HK-2 (cell line): Measurements from ENCODE around the gene CIBAR2.

Source experiments
- DNase-seq: peaks from one replicate; pipeline ENCODE4 v3.0.0-alpha.2; 2018; ENCODE audit not compliant: unreplicated experiment

The CIBAR2 gene

DNA sequence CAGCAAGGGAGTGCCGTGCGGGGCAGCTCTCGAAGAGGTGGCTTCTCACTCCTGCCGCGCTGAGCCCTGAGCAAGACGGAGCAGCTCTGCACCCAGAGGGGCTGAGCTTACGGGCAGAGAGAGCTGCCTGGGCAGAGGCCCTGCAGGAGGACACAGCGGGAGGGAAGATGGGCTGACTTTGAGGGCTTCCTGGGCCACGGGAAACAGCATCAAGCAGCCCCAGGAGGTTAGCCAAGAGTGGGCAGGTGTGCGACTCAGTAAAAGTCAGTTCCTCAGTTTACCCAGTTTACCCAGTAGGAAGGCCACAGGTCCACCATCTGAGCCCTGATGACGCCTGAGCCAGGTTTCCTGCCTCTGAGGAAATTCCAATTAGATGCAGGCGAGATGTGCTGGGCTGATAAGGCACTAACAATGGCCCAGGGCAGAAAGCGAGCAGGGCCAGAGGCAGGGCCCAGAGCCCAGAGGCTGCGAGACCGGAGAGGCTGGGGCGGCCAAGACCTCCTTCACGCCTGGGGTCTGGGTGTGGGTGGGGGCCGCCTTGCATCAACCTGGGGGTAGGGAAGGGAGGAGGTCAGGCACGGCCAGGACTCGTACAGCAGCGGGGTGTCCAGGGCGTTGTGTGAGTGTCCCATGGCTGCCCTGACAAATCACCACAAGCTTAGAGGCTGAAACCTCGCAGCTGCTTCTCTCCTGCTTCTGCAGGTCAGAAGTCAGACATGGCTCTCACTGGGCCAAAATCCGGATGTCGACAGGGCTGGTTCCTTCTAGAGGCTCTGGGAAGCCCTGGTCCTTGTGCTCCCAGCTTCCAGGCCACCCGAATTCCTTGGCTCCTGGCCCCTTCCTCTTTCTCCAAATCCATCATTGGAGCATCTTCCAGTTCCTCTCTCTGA is 32.0 kb upstream of the CIBAR2 start:
- DNase-seq = no peak

DNA sequence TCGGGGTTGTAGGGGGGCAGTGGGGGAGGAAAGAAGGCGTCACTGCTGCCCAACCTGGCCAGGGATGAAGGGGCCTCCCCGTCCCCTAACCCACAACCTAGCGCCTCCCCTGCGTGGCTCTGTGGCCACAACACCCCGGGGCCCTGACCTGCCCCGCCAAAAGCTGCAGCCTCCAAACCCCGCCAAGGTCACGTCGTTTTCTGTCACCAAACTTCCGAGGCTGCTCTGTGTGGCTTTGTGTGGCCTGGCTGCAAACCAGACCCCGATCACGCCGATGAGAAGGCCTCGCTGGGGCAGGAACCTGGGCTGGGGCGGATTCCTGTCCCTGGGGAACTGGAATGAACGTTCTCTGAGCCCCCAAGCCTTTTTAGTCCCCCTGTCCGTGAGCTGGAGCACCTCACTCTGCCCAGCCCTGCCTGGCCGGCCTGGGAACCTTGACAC is 30.5 kb upstream of the CIBAR2 start:
- DNase-seq = no peak

GRCh38 chr16:85142129-85142513 is 29.8 kb upstream of the CIBAR2 start:
- DNase-seq = no peak

GRCh38 chr16:85141491-85142128 is 29.3 kb upstream of the CIBAR2 start:
- DNase-seq = no peak

- DNase-seq = no peak
These were observed 28.3 kb upstream of the CIBAR2 start for GRCh38 chr16:85140455-85141012.

DNA sequence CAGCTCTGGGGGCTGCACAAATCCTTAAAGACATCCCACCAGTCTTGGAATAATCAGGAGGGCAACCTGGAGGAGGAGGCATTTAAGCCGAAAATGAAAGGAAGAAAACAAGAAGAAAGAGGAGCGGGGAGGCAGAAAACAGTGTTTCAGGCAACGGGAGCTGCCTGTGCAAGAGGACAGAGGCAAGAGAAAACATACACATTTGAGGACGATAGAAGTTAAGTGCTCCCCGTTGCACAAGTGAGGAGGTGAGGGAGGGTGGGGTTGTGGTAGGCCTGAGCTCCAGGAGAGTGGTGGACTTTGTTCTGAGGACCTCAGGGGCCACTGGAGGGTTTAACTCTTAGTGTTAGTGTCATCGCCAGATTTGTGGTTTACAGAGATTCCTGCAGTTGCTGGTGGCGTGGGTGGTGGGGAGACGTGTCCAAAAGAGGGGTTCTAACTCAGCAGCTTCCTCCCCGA is 27.6 kb upstream of the CIBAR2 start:
- no peak for DNase-seq

GRCh38 chr16:85138825-85139627 is 26.8 kb upstream of the CIBAR2 start:
- DNase-seq = no peak

GRCh38 chr16:85138073-85138824 is 26.0 kb upstream of the CIBAR2 start:
- DNase-seq = no peak

GRCh38 chr16:85137323-85138072 is 25.2 kb upstream of the CIBAR2 start:
- peak; percentile 64 for DNase-seq

DNA sequence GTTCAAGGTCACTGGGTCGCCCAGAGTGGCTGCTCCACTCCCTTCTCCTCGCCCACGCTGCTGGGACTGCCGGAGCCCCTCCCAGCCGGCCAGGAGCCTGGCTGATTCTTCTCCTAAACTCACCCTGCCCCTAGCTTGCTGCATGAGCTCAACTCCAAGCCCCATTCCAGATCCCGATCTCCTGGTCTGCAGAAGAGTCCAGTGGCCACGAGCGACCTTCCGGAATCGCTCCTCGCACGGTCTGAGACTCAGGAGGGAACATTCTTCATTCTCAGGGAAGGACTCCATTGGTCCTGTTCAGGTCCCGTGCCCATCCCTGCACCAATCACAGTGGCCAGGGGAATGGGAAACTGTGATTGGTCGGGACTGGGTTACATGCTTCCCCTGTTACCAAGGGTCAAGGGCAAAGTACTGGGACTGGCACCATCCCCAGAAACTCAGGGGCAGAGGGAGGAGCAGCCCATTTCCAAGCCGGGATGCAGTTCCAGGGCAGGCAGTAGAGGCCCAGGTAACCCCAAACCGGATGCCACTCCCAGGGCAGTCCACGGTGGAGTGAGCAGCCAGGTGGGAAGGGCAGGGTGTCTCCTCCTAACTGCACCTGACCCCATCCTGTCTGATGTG is 24.5 kb upstream of the CIBAR2 start:
- DNase-seq = no peak

DNA sequence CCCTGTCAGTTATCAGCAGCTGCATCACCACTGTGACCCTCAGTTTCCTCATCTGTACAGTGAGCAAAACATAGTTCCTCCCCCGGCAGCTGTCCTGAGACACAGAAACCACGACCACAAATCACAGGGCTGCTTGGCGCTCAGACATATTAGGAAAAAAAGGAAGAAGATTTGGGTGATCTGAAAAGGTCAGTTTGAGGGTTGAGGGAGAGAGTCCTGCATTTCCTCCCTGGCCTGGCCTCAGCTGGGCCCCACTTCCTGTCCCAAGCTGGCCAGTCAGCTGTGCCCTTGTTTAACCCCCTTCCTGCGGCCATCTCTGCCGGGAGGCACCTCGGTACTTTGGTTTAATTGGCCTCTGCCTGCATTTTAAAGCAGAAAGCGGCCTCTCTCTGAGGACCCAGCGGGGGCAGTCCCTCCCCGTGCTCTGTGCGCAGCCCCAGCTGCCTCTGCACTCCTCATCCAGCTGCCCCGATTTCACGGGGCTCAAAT is 24.0 kb upstream of the CIBAR2 start:
- DNase-seq = no peak

GRCh38 chr16:85134789-85135142 is 22.5 kb upstream of the CIBAR2 start:
- no peak for DNase-seq

- no peak for DNase-seq
These were observed 22.0 kb upstream of the CIBAR2 start for GRCh38 chr16:85134076-85134788.

GRCh38 chr16:85133290-85133599 is 21.0 kb upstream of the CIBAR2 start:
- no peak for DNase-seq

GRCh38 chr16:85132456-85133289 is 20.4 kb upstream of the CIBAR2 start:
- DNase-seq = no peak

DNA sequence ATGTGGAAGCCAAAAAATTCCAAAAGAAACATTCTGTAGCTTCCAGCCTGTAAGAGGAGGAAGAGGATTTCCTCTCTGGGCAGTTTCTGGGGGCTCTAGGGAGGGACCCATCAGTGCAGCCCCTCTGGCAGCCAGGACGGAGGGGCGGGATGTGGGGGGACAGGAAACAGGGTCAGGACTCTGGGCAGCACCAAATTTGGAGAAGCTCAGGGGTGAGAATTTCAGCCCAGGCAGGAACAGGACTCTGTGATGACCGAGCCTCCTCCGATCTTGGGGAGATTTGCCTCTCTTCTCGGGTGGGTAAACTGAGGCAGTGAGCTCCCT is 18.4 kb upstream of the CIBAR2 start:
- DNase-seq = no peak

GRCh38 chr16:85129876-85130704 is 17.8 kb upstream of the CIBAR2 start:
- no peak for DNase-seq
